ENCODE measurements around the gene LRRC46. TPM values are rescaled to one million over a fixed set of nuclear protein-coding genes. Genes with fewer than 3 reads are reported as not detected.
A peak's percentile ranks its signal among the peaks of the same experiment; 100 is the strongest.

The LRRC46 gene
- total RNA-seq, 1 experiment from 2014 or later: 0.31 TPM

DNA sequence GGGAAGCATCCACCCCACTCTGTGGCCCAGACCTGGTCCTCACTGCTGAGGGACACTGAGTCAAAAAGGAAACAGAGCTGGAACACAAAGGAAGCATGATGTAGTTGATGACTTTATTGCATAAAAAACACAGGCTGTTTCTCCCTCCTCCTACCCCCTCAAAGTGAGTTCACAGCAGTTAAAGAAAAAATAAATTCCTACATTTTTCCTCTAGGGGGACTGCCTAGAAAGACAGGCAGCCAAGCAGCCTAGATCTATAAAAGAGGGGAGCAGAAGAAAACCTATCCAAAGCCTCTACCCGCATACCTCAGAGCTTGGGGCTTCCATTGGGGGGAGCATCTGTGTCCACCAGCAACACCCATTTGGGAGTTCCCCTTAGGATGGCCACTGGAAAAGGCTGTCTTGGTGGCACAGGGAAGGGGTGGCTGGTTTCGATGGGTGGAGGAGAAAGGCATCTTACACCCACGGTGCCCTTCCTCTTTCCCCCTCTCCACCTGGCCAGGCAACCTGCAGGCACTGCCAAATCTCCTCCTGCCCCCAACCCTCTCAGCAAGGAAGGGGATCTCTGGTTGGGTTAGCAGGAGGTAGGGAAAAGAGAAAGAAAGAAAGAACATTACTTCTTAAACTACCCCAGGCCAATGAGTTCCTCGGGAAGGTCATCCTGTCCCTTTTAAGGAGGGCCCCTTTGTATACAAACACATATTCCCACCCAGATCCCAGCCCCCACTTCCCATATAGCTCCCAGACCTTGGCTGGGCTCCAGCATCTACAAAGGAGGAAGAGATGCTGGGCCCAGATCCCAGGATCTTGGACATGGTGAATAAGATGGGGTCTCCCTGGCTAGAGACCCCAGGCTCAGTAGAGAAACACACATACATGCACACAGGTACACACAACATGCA is 13.6 kb downstream of the LRRC46 start:
- Histone ChIP-seq H3K9me3 (ENCODE audit: control insufficient read depth, low read depth, low read length) (no peaks in the 10 kb centered on the region), H4K20me1 (ENCODE audit: control insufficient read depth, insufficient read depth, insufficient read length) (no peaks in the 10 kb centered on the region), H2BK120ac (ENCODE audit: low read depth, low read length, poor library complexity, severe bottlenecking) (no peak overlapping the region), H2BK12ac (ENCODE audit: insufficient read length, low read depth, low read length) (no peak overlapping the region), H3K4me1 (ENCODE audit: insufficient read depth, low read length) (no peaks in the 10 kb centered on the region; the same call in 1 of the 2 replicates), H2BK15ac (ENCODE audit: low read depth, low read length) (no peak overlapping the region), H3K27ac (ENCODE audit: insufficient read length, low read depth, low read length) (no peak overlapping the region), H2BK5ac (ENCODE audit: insufficient read length, low read length) (no peak overlapping the region), H3K27me3 (ENCODE audit: insufficient read depth, low read length) (peaks cover 39% of the 10 kb centered on the region), H3K79me2 (ENCODE audit: insufficient read depth, low read length) (no peaks in the 10 kb centered on the region; the same call in 1 of the 2 replicates), H3K9ac (ENCODE audit: extremely low read depth, insufficient read length, low read length) (no peak overlapping the region), H3K23ac (ENCODE audit: insufficient read length, low read depth, low read length) (no peak overlapping the region), H2AK5ac (ENCODE audit: insufficient read length, low read length) (no peak overlapping the region), H3K79me1 (ENCODE audit: insufficient read depth, low read depth, low read length, poor library complexity, severe bottlenecking) (no peaks in the 10 kb centered on the region), H3T11ph (ENCODE audit: low read length) (no peak overlapping the region), H3K4ac (ENCODE audit: low read depth, low read length) (no peak overlapping the region), H3K23me2 (ENCODE audit: insufficient read length, low read depth, low read length, poor library complexity, severe bottlenecking) (peaks cover 11% of the 10 kb centered on the region), H3K14ac (ENCODE audit: insufficient read depth, low read length) (no peak overlapping the region), H3K4me2 (ENCODE audit: insufficient read depth, insufficient read length, low read length) (no peak overlapping the region), H2BK20ac (ENCODE audit: low read depth, low read length, poor library complexity, severe bottlenecking) (no peak overlapping the region), H2AFZ (ENCODE audit: low read length) (no peak overlapping the region), H4K91ac (ENCODE audit: insufficient read length, low read depth, low read length) (no peak overlapping the region), H4K5ac (ENCODE audit: insufficient read length, low read depth, low read length) (no peak overlapping the region), H3K56ac (ENCODE audit: insufficient read length, low read depth, low read length) (no peak overlapping the region), H3K18ac (ENCODE audit: insufficient read length, low read depth, low read length) (no peak overlapping the region), H4K8ac (replicated peaks; ENCODE audit: insufficient read length, low read depth, low read length) (no peak overlapping the region)
- H3K4me3 Mint-ChIP-seq: peak overlapping the region in 1 of 2 experiments; percentile 46; a peak in 1 of 5 replicates
- WGBS (ENCODE audit: extremely low coverage, insufficient read length, low lambda C conversion rate): no CpG with 5 or more reads among the region's 4 CpGs
- H3K27ac Mint-ChIP-seq: no peak overlapping the region
- H3K9me3 Mint-ChIP-seq: no peaks in the 10 kb centered on the region
- no peak for DNase-seq
- H3K36me3 Mint-ChIP-seq (ENCODE audit: insufficient read depth in 1 of 3, low read depth in 3 of 3): peaks cover 0 to 2% (median 0%) of the 10 kb centered on the region in 3 experiments; a peak in 1 of 7 replicates
- peaks cover 31 to 53% of the 10 kb centered on the region in 2 experiments for H3K4me1 Mint-ChIP-seq
- TF ChIP-seq CTCF (conservative IDR thresholded peaks at IDR 0.05): peak; percentile 57
- H3K27me3 Mint-ChIP-seq (ENCODE audit: low read depth): peaks cover 64% of the 10 kb centered on the region

Measured in H9 (cell line).